Mucosa of rectum (tissue), 2 donors: ENCODE results near the gene LRRD1.
"Not testable (repeated sequence)": the region's sequence is repeated elsewhere in the genome, so short reads cannot be mapped to it uniquely, and the experiment has no call there.

ENCODE experiments used
- H3K27ac ChIP-seq, 2 donors: one replicate each; pipeline ENCODE4 v1.7.0; 2013; ENCODE audit warnings: inconsistent platforms in 2 of 2, low read depth in 2 of 2, low read length in 2 of 2
- H3K27me3 ChIP-seq, 2 donors: one replicate each; pipeline ENCODE4 v1.7.0; 2013; ENCODE audit warnings: low read length in 2 of 2; ENCODE audit not compliant: control insufficient read depth in 2 of 2, insufficient read depth in 2 of 2
- H3K36me3 ChIP-seq, 2 donors: one replicate each; pipeline ENCODE4 v1.7.0; 2013; ENCODE audit warnings: low read length in 2 of 2; ENCODE audit not compliant: control insufficient read depth in 2 of 2, insufficient read depth in 2 of 2
- H3K4me1 ChIP-seq, 2 donors: one replicate each; pipeline ENCODE4 v1.7.0; 2013; ENCODE audit warnings: low read length in 2 of 2, mild to moderate bottlenecking in 1 of 2; ENCODE audit not compliant: control insufficient read depth in 2 of 2, insufficient read depth in 2 of 2
- H3K4me3 ChIP-seq, 2 donors: one replicate each; pipeline ENCODE4 v1.7.0; 2013; ENCODE audit warnings: low read length in 2 of 2
- H3K9ac ChIP-seq, 2 donors: one replicate each; pipeline ENCODE4 v1.7.0; 2013; ENCODE audit warnings: low read length in 2 of 2, low read depth in 1 of 2, mild to moderate bottlenecking in 1 of 2
- H3K9me3 ChIP-seq, 2 donors: one replicate each; pipeline ENCODE4 v1.7.0; 2013; ENCODE audit warnings: low read length in 2 of 2; ENCODE audit not compliant: control insufficient read depth in 2 of 2
- donor health status: healthy.
- donor health status: Normal muscosa, but diverticular disease.

Gene LRRD1

GRCh38 chr7:92184294-92184693 is 5.4 kb upstream of the LRRD1 start:
- H3K27me3 ChIP-seq, H3K4me3 ChIP-seq, H3K4me1 ChIP-seq, H3K9ac ChIP-seq, H3K27ac ChIP-seq, H3K9me3 ChIP-seq, H3K36me3 ChIP-seq: not testable (repeated sequence)

GRCh38 chr7:92177362-92177761 is 1.6 kb downstream of the LRRD1 start:
- Histone ChIP-seq H3K4me3 (no peak overlapping the region), H3K4me1 (peaks cover 0 to 5% of the 10 kb centered on the region in 2 donors), H3K27me3 (no peaks in the 10 kb centered on the region), H3K27ac (no peak overlapping the region), H3K9ac (no peak overlapping the region), H3K9me3 (no peaks in the 10 kb centered on the region), H3K36me3 (no peaks in the 10 kb centered on the region)

GRCh38 chr7:92169529-92169928 is 9.4 kb downstream of the LRRD1 start:
- not testable (repeated sequence) for H3K9ac ChIP-seq, H3K27ac ChIP-seq, H3K9me3 ChIP-seq, H3K4me1 ChIP-seq, H3K36me3 ChIP-seq, H3K27me3 ChIP-seq, H3K4me3 ChIP-seq

GRCh38 chr7:92161271-92161670 is 17.7 kb downstream of the LRRD1 start:
- H3K4me1 ChIP-seq: no peaks in the 10 kb centered on the region
- H3K4me3 ChIP-seq: no peak overlapping the region
- H3K27ac ChIP-seq: no peak overlapping the region
- no peak overlapping the region for H3K9ac ChIP-seq
- no peaks in the 10 kb centered on the region for H3K9me3 ChIP-seq
- H3K36me3 ChIP-seq: no peaks in the 10 kb centered on the region
- H3K27me3 ChIP-seq: no peaks in the 10 kb centered on the region

GRCh38 chr7:92158660-92159575 is 20.0 kb downstream of the LRRD1 start:
- H3K9ac ChIP-seq: no peak overlapping the region
- no peaks in the 10 kb centered on the region for H3K9me3 ChIP-seq
- H3K27me3 ChIP-seq: no peaks in the 10 kb centered on the region
- no peak overlapping the region for H3K27ac ChIP-seq
- H3K4me3 ChIP-seq: no peak overlapping the region
- no peaks in the 10 kb centered on the region for H3K36me3 ChIP-seq
- no peaks in the 10 kb centered on the region for H3K4me1 ChIP-seq

GRCh38 chr7:92156990-92157389 is 22.0 kb downstream of the LRRD1 start:
- no peaks in the 10 kb centered on the region for H3K36me3 ChIP-seq
- H3K9me3 ChIP-seq: no peaks in the 10 kb centered on the region
- H3K4me3 ChIP-seq: no peak overlapping the region
- no peak overlapping the region for H3K9ac ChIP-seq
- H3K4me1 ChIP-seq: no peaks in the 10 kb centered on the region
- no peak overlapping the region for H3K27ac ChIP-seq
- no peaks in the 10 kb centered on the region for H3K27me3 ChIP-seq

- Histone ChIP-seq H3K27me3 (no peaks in the 10 kb centered on the region), H3K36me3 (no peaks in the 10 kb centered on the region), H3K9ac (no peak overlapping the region), H3K4me3 (no peak overlapping the region), H3K4me1 (no peaks in the 10 kb centered on the region), H3K27ac (no peak overlapping the region), H3K9me3 (no peaks in the 10 kb centered on the region)
Observed at GRCh38 chr7:92155108-92155739, 23.7 kb downstream of the LRRD1 start.

GRCh38 chr7:92150450-92151017 is 28.4 kb downstream of the LRRD1 start:
- Histone ChIP-seq H3K4me1 (no peaks in the 10 kb centered on the region), H3K9me3 (no peaks in the 10 kb centered on the region), H3K36me3 (no peaks in the 10 kb centered on the region), H3K27ac (no peak overlapping the region), H3K9ac (no peak overlapping the region), H3K27me3 (no peaks in the 10 kb centered on the region), H3K4me3 (no peak overlapping the region)

- Histone ChIP-seq H3K27me3 (no peaks in the 10 kb centered on the region), H3K9ac (no peak overlapping the region), H3K27ac (no peak overlapping the region), H3K4me3 (no peak overlapping the region), H3K9me3 (no peaks in the 10 kb centered on the region), H3K36me3 (no peaks in the 10 kb centered on the region), H3K4me1 (no peaks in the 10 kb centered on the region)
Observed at GRCh38 chr7:92149736-92150239, 29.2 kb downstream of the LRRD1 start.

GRCh38 chr7:92143192-92143880 is 35.6 kb downstream of the LRRD1 start:
- not testable (repeated sequence) for H3K36me3 ChIP-seq, H3K27me3 ChIP-seq, H3K9ac ChIP-seq, H3K4me3 ChIP-seq, H3K4me1 ChIP-seq, H3K9me3 ChIP-seq, H3K27ac ChIP-seq
